ENCODE measurements around the gene C1orf21. TPM values are rescaled to one million over a fixed set of nuclear protein-coding genes. Genes with fewer than 3 reads are reported as not detected.

C1orf21 gene
- total RNA-seq, 1 donor, result 1.7 TPM

DNA sequence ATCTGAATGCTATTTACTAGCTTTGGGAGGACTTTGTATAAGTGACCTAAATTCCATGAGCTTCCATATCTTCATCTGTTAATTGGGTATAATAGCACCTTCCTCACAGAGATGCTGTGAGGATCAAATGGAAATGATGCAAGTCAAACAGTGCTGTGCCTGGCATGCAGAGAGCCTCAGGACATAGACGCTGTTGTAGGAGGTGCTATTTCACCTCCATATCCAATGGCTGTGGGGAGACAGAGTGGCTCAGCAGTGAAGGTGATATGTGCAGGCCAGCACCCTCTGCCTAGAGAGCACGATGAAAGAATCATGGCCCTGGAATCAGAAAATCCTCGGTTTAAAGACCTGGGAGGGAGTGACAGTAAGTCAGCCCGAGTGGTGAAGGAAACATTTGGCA, 16.0 kb upstream of the C1orf21 start:
- no peak overlapping the region for H3K4me3 ChIP-seq (ENCODE audit: low read length)
- no peaks in the 10 kb centered on the region for H3K4me1 ChIP-seq (ENCODE audit: insufficient read depth, low read length)
- H3K27me3 ChIP-seq (ENCODE audit: insufficient read depth, low read length), result no peaks in the 10 kb centered on the region
- H3K9me3 ChIP-seq (ENCODE audit: low read depth, low read length), result no peaks in the 10 kb centered on the region

- no peak overlapping the region for H3K4me3 ChIP-seq (ENCODE audit: low read length)
- no peaks in the 10 kb centered on the region for H3K4me1 ChIP-seq (ENCODE audit: insufficient read depth, low read length)
- no peaks in the 10 kb centered on the region for H3K27me3 ChIP-seq (ENCODE audit: insufficient read depth, low read length)
- H3K9me3 ChIP-seq (ENCODE audit: low read depth, low read length), result no peaks in the 10 kb centered on the region
These were observed 13.7 kb upstream of the C1orf21 start for GRCh38 chr1:184373155-184373554.

DNA sequence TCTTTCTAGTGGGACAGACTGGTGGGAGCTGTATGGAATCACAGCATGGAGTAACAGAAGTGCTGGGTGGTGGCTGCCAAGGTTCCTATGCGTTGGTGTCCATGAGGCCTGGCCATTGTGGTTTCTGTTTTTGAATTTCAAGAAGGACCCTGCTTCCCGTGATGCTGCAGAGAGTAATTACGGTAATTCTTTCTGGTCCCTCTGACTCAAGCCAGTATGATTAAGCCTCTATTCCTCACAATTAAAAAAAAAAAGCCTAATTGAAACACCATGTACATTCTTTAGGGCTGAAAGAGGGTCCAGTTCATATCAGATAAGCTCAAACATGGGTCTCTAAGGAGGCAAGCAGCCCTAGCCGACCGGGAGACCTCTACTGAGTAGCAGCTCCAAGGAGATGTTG, 10.5 kb upstream of the C1orf21 start:
- Histone ChIP-seq H3K9me3 (ENCODE audit: low read depth, low read length) (no peaks in the 10 kb centered on the region), H3K4me3 (ENCODE audit: low read length) (no peak overlapping the region), H3K27me3 (ENCODE audit: insufficient read depth, low read length) (no peaks in the 10 kb centered on the region), H3K4me1 (ENCODE audit: insufficient read depth, low read length) (peaks cover 5% of the 10 kb centered on the region)

DNA sequence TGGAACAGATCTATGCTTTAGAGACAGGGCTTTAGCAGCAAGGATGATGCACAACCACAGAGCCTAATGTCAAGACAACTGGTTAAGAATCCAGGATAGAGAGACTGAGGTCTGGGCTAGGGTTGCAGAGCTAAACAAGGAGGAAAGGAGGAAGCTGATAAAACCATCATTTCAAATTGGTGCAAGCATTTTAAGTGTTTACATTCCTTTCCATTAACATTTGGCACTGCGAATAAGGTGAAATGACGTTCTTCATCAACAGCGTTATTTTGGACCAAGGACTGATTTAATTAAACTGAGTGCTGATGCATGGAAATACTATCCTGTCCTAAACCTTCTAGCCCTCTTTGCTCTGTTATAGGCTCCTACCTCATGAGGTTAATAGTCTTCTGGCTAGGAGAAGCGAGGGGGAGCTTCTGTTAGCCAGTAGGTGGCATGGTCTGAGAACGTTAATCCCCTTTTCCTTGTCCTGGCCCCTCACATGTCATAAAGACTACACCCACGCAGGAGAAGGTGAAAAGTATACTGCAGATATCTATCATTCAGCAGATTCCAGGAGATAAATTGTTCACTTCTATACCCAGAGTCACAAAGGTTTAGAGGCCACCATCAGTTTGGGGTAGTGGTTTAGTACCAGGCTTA, 7.6 kb upstream of the C1orf21 start:
- Histone ChIP-seq H3K9me3 (ENCODE audit: low read depth, low read length) (no peaks in the 10 kb centered on the region), H3K4me3 (ENCODE audit: low read length) (no peak overlapping the region)

DNA sequence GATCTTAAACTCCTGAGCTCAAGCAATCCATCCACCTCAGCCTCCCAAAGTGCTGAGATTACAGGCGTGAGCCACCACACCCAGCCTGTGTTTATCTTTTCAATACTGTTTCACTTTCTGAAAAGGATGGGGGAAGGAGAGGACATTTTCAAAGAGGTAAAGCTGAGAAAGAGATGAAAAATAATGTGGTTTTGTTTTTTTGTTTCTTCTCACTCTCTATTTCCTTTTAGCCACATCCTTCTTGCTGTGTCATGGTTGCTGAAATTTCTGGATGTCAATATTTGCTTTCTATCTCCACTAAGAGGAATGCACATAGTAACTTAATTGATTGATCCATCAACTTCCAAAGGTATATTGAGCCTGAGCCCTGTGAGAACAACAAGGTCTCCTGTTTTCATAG, 6.4 kb upstream of the C1orf21 start:
- Histone ChIP-seq H3K9me3 (ENCODE audit: low read depth, low read length) (no peaks in the 10 kb centered on the region), H3K4me3 (ENCODE audit: low read length) (no peak overlapping the region), H3K4me1 (ENCODE audit: insufficient read depth, low read length) (peaks cover 5% of the 10 kb centered on the region), H3K27me3 (ENCODE audit: insufficient read depth, low read length) (peaks cover 14% of the 10 kb centered on the region)

More for the DNA sequence above, 7.6 kb upstream of the C1orf21 start:
- Histone ChIP-seq H3K27me3 (ENCODE audit: insufficient read depth, low read length) (peaks cover 2% of the 10 kb centered on the region), H3K4me1 (ENCODE audit: insufficient read depth, low read length) (peaks cover 5% of the 10 kb centered on the region)

DNA sequence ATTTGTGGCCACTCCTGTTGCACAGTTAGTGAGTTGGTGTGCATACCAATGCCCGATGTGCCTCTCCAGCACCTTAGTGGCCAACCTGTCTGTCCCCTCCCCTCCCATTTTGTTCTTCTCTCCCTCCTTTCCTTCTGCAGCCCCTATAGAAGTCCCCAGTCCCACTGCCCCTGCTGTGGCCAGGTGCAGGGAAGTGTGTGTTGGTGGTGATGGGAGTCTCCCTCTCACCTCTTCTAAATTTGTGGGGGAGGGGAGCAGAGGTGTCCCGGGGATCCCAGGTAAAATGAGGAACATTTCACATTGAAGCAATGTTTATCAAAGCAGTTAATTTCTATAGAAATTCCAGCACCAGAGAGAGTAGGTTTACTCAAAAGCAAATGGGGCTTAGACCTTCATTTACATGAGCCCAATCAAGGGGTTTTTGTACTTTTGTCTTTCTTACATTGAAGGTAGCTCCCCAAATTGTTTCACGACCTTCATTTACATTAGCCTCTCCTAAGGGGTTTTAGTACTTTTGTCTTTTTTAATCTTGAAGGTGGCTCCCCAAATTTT, 3.0 kb upstream of the C1orf21 start:
- Histone ChIP-seq H3K9me3 (ENCODE audit: low read depth, low read length) (no peaks in the 10 kb centered on the region), H3K4me3 (ENCODE audit: low read length) (no peak overlapping the region), H3K4me1 (ENCODE audit: insufficient read depth, low read length) (peaks cover 24% of the 10 kb centered on the region), H3K27me3 (ENCODE audit: insufficient read depth, low read length) (peaks cover 22% of the 10 kb centered on the region)

DNA sequence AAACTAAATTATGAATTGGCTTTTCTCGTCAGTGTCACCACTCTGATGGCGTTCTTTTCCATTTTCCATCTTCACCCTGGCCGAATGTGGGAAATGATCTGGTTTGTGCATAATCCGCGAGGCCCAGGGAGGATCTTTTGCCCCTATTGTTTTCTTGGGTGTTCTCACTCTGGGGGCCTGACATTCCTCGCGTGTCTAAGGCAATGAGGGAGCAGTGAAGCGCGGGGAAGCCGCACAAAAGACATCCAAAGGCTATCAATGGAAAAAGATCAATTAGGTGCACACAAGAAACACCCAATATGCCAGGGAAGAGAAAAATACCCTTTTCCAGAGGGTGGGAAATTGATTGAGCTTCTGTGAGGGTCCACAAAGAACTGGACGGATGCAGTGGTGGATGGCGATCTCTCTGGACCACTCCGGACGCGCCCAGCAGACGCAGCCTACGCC, 941 bp upstream of the C1orf21 start:
- Histone ChIP-seq H3K27me3 (ENCODE audit: insufficient read depth, low read length) (peaks cover 29% of the 10 kb centered on the region), H3K9me3 (ENCODE audit: low read depth, low read length) (no peaks in the 10 kb centered on the region), H3K4me1 (ENCODE audit: insufficient read depth, low read length) (peaks cover 25% of the 10 kb centered on the region), H3K4me3 (ENCODE audit: low read length) (peak overlapping the region; percentile 51)

GRCh38 chr1:184387069-184387475, 243 bp downstream of the C1orf21 start:
- Histone ChIP-seq H3K9me3 (ENCODE audit: low read depth, low read length) (no peaks in the 10 kb centered on the region), H3K4me1 (ENCODE audit: insufficient read depth, low read length) (peaks cover 25% of the 10 kb centered on the region), H3K27me3 (ENCODE audit: insufficient read depth, low read length) (peaks cover 29% of the 10 kb centered on the region), H3K4me3 (ENCODE audit: low read length) (peak overlapping the region; percentile 51)

- Histone ChIP-seq H3K9me3 (ENCODE audit: low read depth, low read length) (no peaks in the 10 kb centered on the region), H3K4me1 (ENCODE audit: insufficient read depth, low read length) (peaks cover 25% of the 10 kb centered on the region), H3K27me3 (ENCODE audit: insufficient read depth, low read length) (peaks cover 29% of the 10 kb centered on the region), H3K4me3 (ENCODE audit: low read length) (peak overlapping the region; percentile 51)
These were observed 868 bp downstream of the C1orf21 start for GRCh38 chr1:184387476-184388318.

- Histone ChIP-seq H3K4me1 (ENCODE audit: insufficient read depth, low read length) (peaks cover 25% of the 10 kb centered on the region), H3K4me3 (ENCODE audit: low read length) (peak overlapping the region; percentile 37), H3K27me3 (ENCODE audit: insufficient read depth, low read length) (peaks cover 29% of the 10 kb centered on the region), H3K9me3 (ENCODE audit: low read depth, low read length) (no peaks in the 10 kb centered on the region)
These were observed 1.6 kb downstream of the C1orf21 start for GRCh38 chr1:184388319-184388889.

DNA sequence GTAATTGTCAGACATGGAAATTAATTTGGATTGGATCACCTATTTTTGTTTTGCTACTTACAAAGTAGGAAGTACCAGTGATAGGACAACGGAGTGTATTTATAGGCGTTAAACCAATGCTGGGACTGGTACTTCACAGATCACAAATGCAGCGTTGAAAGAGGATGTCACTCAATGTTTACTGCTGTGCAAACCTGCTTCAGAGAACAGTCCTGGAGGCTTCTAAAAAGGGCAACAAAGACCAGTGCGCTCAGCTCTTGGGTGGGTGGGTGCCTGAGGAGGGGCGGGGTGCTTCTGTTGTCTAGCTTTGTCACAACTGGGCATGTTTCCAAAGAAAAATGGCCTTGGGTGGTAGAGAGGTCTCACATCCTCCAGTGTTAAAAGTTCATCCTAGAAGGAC, 2.1 kb downstream of the C1orf21 start:
- Histone ChIP-seq H3K9me3 (ENCODE audit: low read depth, low read length) (no peaks in the 10 kb centered on the region), H3K4me3 (ENCODE audit: low read length) (no peak overlapping the region), H3K4me1 (ENCODE audit: insufficient read depth, low read length) (peaks cover 25% of the 10 kb centered on the region), H3K27me3 (ENCODE audit: insufficient read depth, low read length) (peaks cover 29% of the 10 kb centered on the region)

DNA sequence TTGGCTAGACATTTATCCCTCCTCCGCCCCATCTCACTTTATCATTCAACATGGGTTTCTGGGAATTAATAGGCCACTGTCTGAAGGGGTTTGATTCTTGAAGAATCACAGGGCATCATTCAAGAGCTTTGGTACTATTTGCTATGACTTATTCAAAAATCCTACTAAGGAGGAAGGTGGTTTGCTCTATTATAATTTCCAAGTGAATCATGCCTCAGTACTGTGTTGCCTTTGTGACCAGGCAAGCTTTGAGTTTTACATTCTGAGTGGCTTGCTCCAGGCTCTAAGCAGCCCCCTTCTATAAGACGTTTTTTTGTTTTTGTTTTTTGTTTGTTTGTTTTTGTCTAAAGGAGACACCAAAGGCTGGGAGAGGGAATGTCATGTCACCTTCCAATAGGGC, 2.6 kb downstream of the C1orf21 start:
- Histone ChIP-seq H3K4me1 (ENCODE audit: insufficient read depth, low read length) (peaks cover 25% of the 10 kb centered on the region), H3K27me3 (ENCODE audit: insufficient read depth, low read length) (peaks cover 25% of the 10 kb centered on the region), H3K9me3 (ENCODE audit: low read depth, low read length) (no peaks in the 10 kb centered on the region), H3K4me3 (ENCODE audit: low read length) (no peak overlapping the region)

DNA sequence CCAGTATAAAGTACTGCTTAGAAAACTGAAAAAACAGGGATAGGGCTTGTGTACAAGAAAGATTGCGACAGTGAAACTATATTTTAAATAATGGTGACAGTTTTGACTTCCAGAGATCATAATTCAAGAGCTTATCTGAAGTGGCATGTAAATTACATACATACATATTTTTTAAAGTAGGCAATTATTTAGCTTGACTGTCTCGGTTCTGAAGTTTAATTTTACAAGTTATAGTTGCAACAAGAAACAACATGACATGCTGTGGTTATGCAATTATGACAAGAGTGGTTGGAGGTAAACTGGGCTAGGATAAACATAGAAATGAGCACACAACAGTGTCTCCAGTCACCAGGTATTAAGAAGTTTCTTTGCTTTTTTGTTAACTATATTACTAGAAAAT, 4.1 kb downstream of the C1orf21 start:
- H3K27me3 ChIP-seq (ENCODE audit: insufficient read depth, low read length), result peaks cover 11% of the 10 kb centered on the region
- H3K4me3 ChIP-seq (ENCODE audit: low read length), result no peak overlapping the region
- H3K9me3 ChIP-seq (ENCODE audit: low read depth, low read length), result no peaks in the 10 kb centered on the region
- peaks cover 23% of the 10 kb centered on the region for H3K4me1 ChIP-seq (ENCODE audit: insufficient read depth, low read length)

DNA sequence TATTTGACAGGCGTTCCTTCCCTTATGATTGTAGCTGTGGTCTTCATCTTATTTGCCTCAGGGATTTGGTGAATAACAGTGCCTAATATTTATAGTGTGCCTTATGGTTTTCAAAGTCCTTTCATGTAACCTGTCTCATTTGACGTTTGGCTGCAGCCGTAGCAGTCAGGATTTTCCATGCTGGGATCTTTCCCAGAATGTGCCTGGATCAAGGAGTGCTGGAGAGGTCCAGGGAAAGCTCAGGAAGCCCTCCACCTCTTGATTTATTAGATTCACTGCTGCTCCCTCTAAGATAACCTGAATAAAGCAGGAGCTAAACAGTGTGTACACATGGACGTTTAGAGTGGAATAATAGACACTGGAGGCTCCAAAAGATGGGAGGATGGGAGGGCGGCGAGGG, 5.2 kb downstream of the C1orf21 start:
- Histone ChIP-seq H3K4me3 (ENCODE audit: low read length) (no peak overlapping the region), H3K4me1 (ENCODE audit: insufficient read depth, low read length) (peaks cover 18% of the 10 kb centered on the region), H3K9me3 (ENCODE audit: low read depth, low read length) (no peaks in the 10 kb centered on the region), H3K27me3 (ENCODE audit: insufficient read depth, low read length) (peaks cover 7% of the 10 kb centered on the region)
